Measurements from ENCODE around the gene DNAJC8.

The DNAJC8 gene

GRCh38 chr1:28161751-28162150 lies 71.1 kb downstream of the DNAJC8 start:
- Histone ChIP-seq H3K36me3 (ENCODE audit: insufficient read depth, low read length) (no peaks in the 10 kb centered on the region), H3K27me3 (ENCODE audit: insufficient read depth, low read length) (no peaks in the 10 kb centered on the region), H3K4me1 (ENCODE audit: insufficient read depth, low read length) (peaks cover 12% of the 10 kb centered on the region), H3K4me3 (ENCODE audit: low read length) (no peak overlapping the region), H2AFZ (ENCODE audit: low read depth, low read length) (no peak overlapping the region), H3K9me3 (ENCODE audit: low read length) (no peaks in the 10 kb centered on the region)

- no peak overlapping the region for H3K4me3 ChIP-seq (ENCODE audit: low read length)
- no peaks in the 10 kb centered on the region for H3K36me3 ChIP-seq (ENCODE audit: insufficient read depth, low read length)
- H3K9me3 ChIP-seq (ENCODE audit: low read length): no peaks in the 10 kb centered on the region
- peaks cover 12% of the 10 kb centered on the region for H3K4me1 ChIP-seq (ENCODE audit: insufficient read depth, low read length)
- no peak overlapping the region for H2AFZ ChIP-seq (ENCODE audit: low read depth, low read length)
- H3K27me3 ChIP-seq (ENCODE audit: insufficient read depth, low read length): no peaks in the 10 kb centered on the region
These were observed 72.0 kb downstream of the DNAJC8 start for GRCh38 chr1:28160782-28161266.

GRCh38 chr1:28159680-28160079 lies 73.1 kb downstream of the DNAJC8 start:
- Histone ChIP-seq H3K9me3 (ENCODE audit: low read length) (no peaks in the 10 kb centered on the region), H2AFZ (ENCODE audit: low read depth, low read length) (no peak overlapping the region), H3K4me1 (ENCODE audit: insufficient read depth, low read length) (peaks cover 11% of the 10 kb centered on the region), H3K36me3 (ENCODE audit: insufficient read depth, low read length) (no peaks in the 10 kb centered on the region), H3K27me3 (ENCODE audit: insufficient read depth, low read length) (no peaks in the 10 kb centered on the region), H3K4me3 (ENCODE audit: low read length) (no peak overlapping the region)

- no peaks in the 10 kb centered on the region for H3K9me3 ChIP-seq (ENCODE audit: low read length)
- H2AFZ ChIP-seq (ENCODE audit: low read depth, low read length): no peak overlapping the region
- no peak overlapping the region for H3K4me3 ChIP-seq (ENCODE audit: low read length)
- H3K27me3 ChIP-seq (ENCODE audit: insufficient read depth, low read length): no peaks in the 10 kb centered on the region
- no peaks in the 10 kb centered on the region for H3K36me3 ChIP-seq (ENCODE audit: insufficient read depth, low read length)
- H3K4me1 ChIP-seq (ENCODE audit: insufficient read depth, low read length): peaks cover 7% of the 10 kb centered on the region
These were observed 73.6 kb downstream of the DNAJC8 start for GRCh38 chr1:28159243-28159642.

- Histone ChIP-seq H3K27me3 (ENCODE audit: insufficient read depth, low read length) (no peaks in the 10 kb centered on the region), H3K36me3 (ENCODE audit: insufficient read depth, low read length) (no peaks in the 10 kb centered on the region), H3K4me3 (ENCODE audit: low read length) (no peak overlapping the region), H2AFZ (ENCODE audit: low read depth, low read length) (no peak overlapping the region), H3K4me1 (ENCODE audit: insufficient read depth, low read length) (no peaks in the 10 kb centered on the region), H3K9me3 (ENCODE audit: low read length) (no peaks in the 10 kb centered on the region)
These were observed 74.9 kb downstream of the DNAJC8 start for GRCh38 chr1:28157894-28158293.

GRCh38 chr1:28156821-28157220 lies 76.0 kb downstream of the DNAJC8 start:
- Histone ChIP-seq H3K4me1 (ENCODE audit: insufficient read depth, low read length) (no peaks in the 10 kb centered on the region), H2AFZ (ENCODE audit: low read depth, low read length) (no peak overlapping the region), H3K36me3 (ENCODE audit: insufficient read depth, low read length) (no peaks in the 10 kb centered on the region), H3K27me3 (ENCODE audit: insufficient read depth, low read length) (no peaks in the 10 kb centered on the region), H3K4me3 (ENCODE audit: low read length) (no peak overlapping the region), H3K9me3 (ENCODE audit: low read length) (no peaks in the 10 kb centered on the region)

GRCh38 chr1:28155628-28156027 lies 77.2 kb downstream of the DNAJC8 start:
- Histone ChIP-seq H3K36me3 (ENCODE audit: insufficient read depth, low read length) (no peaks in the 10 kb centered on the region), H3K9me3 (ENCODE audit: low read length) (no peaks in the 10 kb centered on the region), H3K4me3 (ENCODE audit: low read length) (no peak overlapping the region), H2AFZ (ENCODE audit: low read depth, low read length) (no peak overlapping the region), H3K4me1 (ENCODE audit: insufficient read depth, low read length) (no peaks in the 10 kb centered on the region), H3K27me3 (ENCODE audit: insufficient read depth, low read length) (no peaks in the 10 kb centered on the region)

GRCh38 chr1:28154078-28154594 lies 78.7 kb downstream of the DNAJC8 start:
- Histone ChIP-seq H3K9me3 (ENCODE audit: low read length) (no peaks in the 10 kb centered on the region), H3K36me3 (ENCODE audit: insufficient read depth, low read length) (no peaks in the 10 kb centered on the region), H3K4me1 (ENCODE audit: insufficient read depth, low read length) (no peaks in the 10 kb centered on the region), H2AFZ (ENCODE audit: low read depth, low read length) (no peak overlapping the region), H3K4me3 (ENCODE audit: low read length) (no peak overlapping the region), H3K27me3 (ENCODE audit: insufficient read depth, low read length) (no peaks in the 10 kb centered on the region)

Measured in neuron (in vitro differentiated cells).